Measurements from ENCODE around the gene ECE2.

DNA sequence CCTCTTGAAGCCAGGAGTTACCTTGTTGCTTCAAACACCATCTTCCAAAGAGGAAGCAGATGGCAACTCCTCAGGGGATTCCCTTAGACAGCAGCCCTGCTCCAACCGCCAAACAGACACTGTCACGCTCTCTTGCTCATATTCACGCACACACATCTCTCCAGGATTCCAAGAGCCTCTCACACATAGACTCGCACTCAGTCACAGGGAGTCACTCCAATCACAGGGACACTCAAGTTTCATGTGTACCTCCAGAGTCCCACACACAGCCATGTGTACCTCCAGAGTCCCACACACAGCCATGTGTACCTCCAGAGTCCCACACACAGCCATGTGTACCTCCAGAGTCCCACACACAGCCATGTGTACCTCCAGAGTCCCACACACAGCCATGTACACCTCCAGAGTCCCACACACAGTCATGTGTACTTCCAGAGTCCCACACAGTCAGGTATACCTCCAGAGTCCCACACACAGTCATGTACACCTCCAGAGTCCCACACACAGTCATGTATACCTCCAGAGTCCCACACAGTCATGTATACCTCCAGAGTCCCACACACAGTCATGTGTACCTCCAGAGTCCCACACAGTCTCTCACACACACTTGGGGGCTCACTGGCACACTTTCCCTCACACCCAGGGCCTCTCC lies 40.3 kb upstream of the ECE2 start:
- TF ChIP-seq, protein P1, sequence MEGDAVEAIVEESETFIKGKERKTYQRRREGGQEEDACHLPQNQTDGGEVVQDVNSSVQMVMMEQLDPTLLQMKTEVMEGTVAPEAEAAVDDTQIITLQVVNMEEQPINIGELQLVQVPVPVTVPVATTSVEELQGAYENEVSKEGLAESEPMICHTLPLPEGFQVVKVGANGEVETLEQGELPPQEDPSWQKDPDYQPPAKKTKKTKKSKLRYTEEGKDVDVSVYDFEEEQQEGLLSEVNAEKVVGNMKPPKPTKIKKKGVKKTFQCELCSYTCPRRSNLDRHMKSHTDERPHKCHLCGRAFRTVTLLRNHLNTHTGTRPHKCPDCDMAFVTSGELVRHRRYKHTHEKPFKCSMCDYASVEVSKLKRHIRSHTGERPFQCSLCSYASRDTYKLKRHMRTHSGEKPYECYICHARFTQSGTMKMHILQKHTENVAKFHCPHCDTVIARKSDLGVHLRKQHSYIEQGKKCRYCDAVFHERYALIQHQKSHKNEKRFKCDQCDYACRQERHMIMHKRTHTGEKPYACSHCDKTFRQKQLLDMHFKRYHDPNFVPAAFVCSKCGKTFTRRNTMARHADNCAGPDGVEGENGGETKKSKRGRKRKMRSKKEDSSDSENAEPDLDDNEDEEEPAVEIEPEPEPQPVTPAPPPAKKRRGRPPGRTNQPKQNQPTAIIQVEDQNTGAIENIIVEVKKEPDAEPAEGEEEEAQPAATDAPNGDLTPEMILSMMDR (IDR thresholded peaks at IDR 0.05) = no peak
- no peak for TF ChIP-seq POLR2AphosphoS5 (IDR thresholded peaks at IDR 0.05)
- TF ChIP-seq EP300 (IDR thresholded peaks at IDR 0.05) = no peak

Measured in stomach (tissue), 4 donors.